AG10803 (cell line): ENCODE measurements around the gene GATAD1.
A peak's percentile ranks its signal among the peaks of the same experiment; 100 is the strongest.
"Not testable (repeated sequence)": the region's sequence is repeated elsewhere in the genome, so short reads cannot be mapped to it uniquely, and the experiment has no call there.

Experiments used
- DNase-seq: peaks from one replicate; pipeline ENCODE4 v3.0.0; 2010; ENCODE audit warnings: low read depth
- H3K4me3 ChIP-seq: 2 replicates; pipeline ENCODE4 v1.5.1; 2011; ENCODE audit warnings: mild to moderate bottlenecking, low read length, control low read depth
- TF ChIP-seq, protein P1 (sequence below): conservative IDR thresholded peaks from 2 replicates; pipeline ENCODE4 v1.5.1; 2011; ENCODE audit warnings: mild to moderate bottlenecking, low read length, control low read depth, inconsistent platforms

The GATAD1 gene

DNA sequence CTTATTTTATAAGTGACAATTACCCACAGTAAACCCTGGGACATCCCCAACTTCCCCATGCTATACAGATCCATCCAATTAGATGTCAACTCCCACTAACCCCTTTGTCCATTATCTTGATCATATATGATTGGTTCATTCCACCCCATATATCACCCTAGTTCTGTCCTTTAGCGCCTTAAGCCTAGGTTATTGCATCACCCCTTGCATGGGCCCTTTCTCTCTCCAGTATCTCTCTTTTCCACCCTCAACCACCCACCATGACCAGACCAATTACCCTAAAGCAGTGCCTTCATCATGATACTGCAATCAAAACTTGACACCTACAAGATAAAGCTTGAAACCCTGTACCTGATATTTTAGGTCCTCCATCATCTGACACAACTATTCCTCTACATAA is 37.9 kb upstream of the GATAD1 start:
- TF ChIP-seq, protein P1, sequence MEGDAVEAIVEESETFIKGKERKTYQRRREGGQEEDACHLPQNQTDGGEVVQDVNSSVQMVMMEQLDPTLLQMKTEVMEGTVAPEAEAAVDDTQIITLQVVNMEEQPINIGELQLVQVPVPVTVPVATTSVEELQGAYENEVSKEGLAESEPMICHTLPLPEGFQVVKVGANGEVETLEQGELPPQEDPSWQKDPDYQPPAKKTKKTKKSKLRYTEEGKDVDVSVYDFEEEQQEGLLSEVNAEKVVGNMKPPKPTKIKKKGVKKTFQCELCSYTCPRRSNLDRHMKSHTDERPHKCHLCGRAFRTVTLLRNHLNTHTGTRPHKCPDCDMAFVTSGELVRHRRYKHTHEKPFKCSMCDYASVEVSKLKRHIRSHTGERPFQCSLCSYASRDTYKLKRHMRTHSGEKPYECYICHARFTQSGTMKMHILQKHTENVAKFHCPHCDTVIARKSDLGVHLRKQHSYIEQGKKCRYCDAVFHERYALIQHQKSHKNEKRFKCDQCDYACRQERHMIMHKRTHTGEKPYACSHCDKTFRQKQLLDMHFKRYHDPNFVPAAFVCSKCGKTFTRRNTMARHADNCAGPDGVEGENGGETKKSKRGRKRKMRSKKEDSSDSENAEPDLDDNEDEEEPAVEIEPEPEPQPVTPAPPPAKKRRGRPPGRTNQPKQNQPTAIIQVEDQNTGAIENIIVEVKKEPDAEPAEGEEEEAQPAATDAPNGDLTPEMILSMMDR: no peak
- DNase-seq: no peak
- H3K4me3 ChIP-seq: no peak overlapping the region

GRCh38 chr7:92410162-92410561 is 37.1 kb upstream of the GATAD1 start:
- H3K4me3 ChIP-seq, DNase-seq: not testable (repeated sequence)

- DNase-seq: no peak
- TF ChIP-seq, protein P1: no peak
- no peak overlapping the region for H3K4me3 ChIP-seq
Observed at GRCh38 chr7:92412745-92413144, 34.5 kb upstream of the GATAD1 start.

DNA sequence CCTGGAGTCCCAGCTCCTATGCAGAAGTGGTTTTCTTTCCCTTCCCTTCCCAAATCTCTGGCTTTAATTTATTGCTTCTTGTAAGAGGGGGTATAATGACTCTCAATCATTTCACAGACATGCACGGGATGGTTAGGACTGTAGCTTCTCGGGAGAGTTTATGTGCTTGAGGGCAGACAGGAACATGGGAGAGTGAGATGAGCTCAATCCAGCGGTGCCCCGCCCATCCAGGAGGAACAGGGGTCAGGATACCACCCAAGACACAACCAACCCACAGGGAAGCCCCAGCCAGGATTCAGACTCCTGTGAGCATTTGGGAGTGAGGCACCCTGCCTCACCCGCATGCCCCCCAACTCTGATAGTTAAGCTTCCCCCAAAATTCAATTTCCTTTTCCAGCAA is 33.7 kb upstream of the GATAD1 start:
- TF ChIP-seq, protein P1: no peak
- no peak overlapping the region for H3K4me3 ChIP-seq
- no peak for DNase-seq

- TF ChIP-seq, protein P1: no peak
- H3K4me3 ChIP-seq: no peak overlapping the region
- peak; percentile 48 for DNase-seq
Observed at GRCh38 chr7:92415225-92415624, 32.1 kb upstream of the GATAD1 start.

- TF ChIP-seq, protein P1: no peak
- no peak for DNase-seq
- no peak overlapping the region for H3K4me3 ChIP-seq
Observed at GRCh38 chr7:92417913-92418312, 29.4 kb upstream of the GATAD1 start.

- TF ChIP-seq, protein P1: no peak
- no peak for DNase-seq
- H3K4me3 ChIP-seq: no peak overlapping the region
Observed at GRCh38 chr7:92421676-92422435, 25.4 kb upstream of the GATAD1 start.

DNA sequence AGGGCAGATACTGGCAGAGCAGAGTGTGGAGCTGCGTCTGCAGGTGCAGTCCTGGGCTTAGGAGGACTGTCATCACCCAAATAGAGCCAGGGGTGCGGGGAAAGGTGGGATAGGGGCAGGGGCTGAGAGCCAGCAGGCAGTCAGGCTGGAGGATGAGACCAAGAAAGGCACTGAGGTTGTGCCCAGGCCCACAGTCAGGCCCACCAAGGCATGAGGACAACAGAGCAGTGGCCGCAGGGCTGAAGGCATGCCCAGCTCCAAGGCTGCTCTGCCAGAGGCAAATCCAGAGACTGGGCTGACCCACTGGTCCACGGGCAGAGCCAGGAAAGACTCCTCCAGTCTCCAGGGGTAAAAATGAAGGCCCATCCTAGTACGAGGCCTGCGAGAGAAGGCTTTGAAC is 24.4 kb upstream of the GATAD1 start:
- TF ChIP-seq, protein P1: no peak
- DNase-seq: no peak
- no peak overlapping the region for H3K4me3 ChIP-seq
